Colonic mucosa (tissue), 4 donors: ENCODE measurements around the gene FAM83C. TPM values are rescaled to one million over a fixed set of nuclear protein-coding genes. Genes with fewer than 3 reads are reported as not detected.

Source experiments
- DNase-seq: peaks from one replicate; pipeline ENCODE4 v3.0.0-alpha.2; 2020
- H3K27ac ChIP-seq: fragments of 200-600 bp; one replicate; pipeline ENCODE4 v1.8.0; 2021
- H3K27me3 ChIP-seq: fragments of 200-600 bp; one replicate; pipeline ENCODE4 v1.8.0; 2021
- H3K36me3 ChIP-seq: fragments of 200-600 bp; one replicate; pipeline ENCODE4 v1.8.0; 2021
- H3K4me1 ChIP-seq: fragments of 200-600 bp; one replicate; pipeline ENCODE4 v1.8.0; 2021; ENCODE audit warnings: mild to moderate bottlenecking
- H3K4me3 ChIP-seq: fragments of 200-600 bp; one replicate; pipeline ENCODE4 v1.8.0; 2021
- H3K9ac ChIP-seq, 2 donors: one replicate each; pipeline ENCODE4 v1.7.0; 2013; ENCODE audit warnings: control low read depth in 2 of 2, low read depth in 2 of 2, low read length in 2 of 2
- H3K9me3 ChIP-seq: fragments of 200-600 bp; one replicate; pipeline ENCODE4 v1.8.0; 2021
- CTCF ChIP-seq: fragments of 200-600 bp; IDR thresholded peaks from one replicate; pipeline ENCODE4 v1.8.0; 2022; ENCODE audit warnings: antibody characterized with exemption, mild to moderate bottlenecking
- intact Hi-C: fragments of 100-400 bp; cut with DNase I; formaldehyde crosslinking; loops from one replicate; pipeline ENCODE4 v1.14.1; 2022
- total RNA-seq, 2 donors: library from RNA; stranded (reverse); fragmentation: NEBNext Ultra II Directional in 1 of 2; extraction: Animal tissue kit (Norgen Biotek cat#: 25700) in 1 of 2; gene quantifications; one replicate each; pipeline ENCODE4 v1.2.1, GENCODE V29; 2021
- donor health status: healthy.
- donor health status: DM: no; HTN: no; CAD: no.
- donor health status: DM: no; HTN: no; CAD: no.

FAM83C gene
- total RNA-seq, 2 donors from 2014 or later, result 0.45 TPM; not detected in 1

- no peak overlapping the region for H3K9ac ChIP-seq
- no peak for DNase-seq
- intact Hi-C loops, result loop anchor here (5.0 kb wide), 1 partner anchor 133 kb away; no protein-coding TSS in a partner anchor
- no peak for TF ChIP-seq CTCF
- no peaks in the 10 kb centered on the region for H3K27me3 ChIP-seq
- H3K36me3 ChIP-seq, result no peaks in the 10 kb centered on the region
- no peak overlapping the region for H3K27ac ChIP-seq
- no peak overlapping the region for H3K4me3 ChIP-seq
- H3K9me3 ChIP-seq, result no peaks in the 10 kb centered on the region
- no peaks in the 10 kb centered on the region for H3K4me1 ChIP-seq
Measured at GRCh38 chr20:35299780-35300179, 7.6 kb upstream of the FAM83C start.

GRCh38 chr20:35298264-35298663 lies 6.0 kb upstream of the FAM83C start:
- H3K9me3 ChIP-seq, result no peaks in the 10 kb centered on the region
- no peak overlapping the region for H3K4me3 ChIP-seq
- intact Hi-C loops, result no loop called here
- H3K4me1 ChIP-seq, result no peaks in the 10 kb centered on the region
- TF ChIP-seq CTCF, result no peak
- no peak for DNase-seq
- no peak overlapping the region for H3K27ac ChIP-seq
- no peak overlapping the region for H3K9ac ChIP-seq
- no peaks in the 10 kb centered on the region for H3K27me3 ChIP-seq
- H3K36me3 ChIP-seq, result no peaks in the 10 kb centered on the region

DNA sequence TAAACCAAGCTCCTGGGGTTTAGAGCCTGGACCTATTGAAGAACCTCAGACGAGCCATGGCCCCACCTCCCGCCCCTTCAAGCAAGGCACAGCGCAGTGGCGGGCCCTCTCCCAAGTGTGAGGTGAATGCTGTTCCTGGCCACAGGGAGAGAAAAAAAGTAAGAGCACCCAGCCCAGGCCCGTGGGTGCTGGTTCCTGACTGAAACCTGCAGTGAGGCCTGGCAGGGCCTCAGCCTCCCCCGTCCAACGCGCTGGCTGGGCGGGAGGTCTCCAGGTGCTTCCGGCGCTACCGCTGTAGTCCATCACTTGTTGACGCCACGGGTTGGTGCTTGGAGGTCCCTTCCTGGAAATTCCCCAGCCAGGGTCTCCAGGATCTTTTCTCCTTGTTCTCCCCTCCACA lies 5.5 kb upstream of the FAM83C start:
- intact Hi-C loops, result no loop called here

GRCh38 chr20:35297155-35297554 lies 4.9 kb upstream of the FAM83C start:
- no peak overlapping the region for H3K9ac ChIP-seq
- intact Hi-C loops, result no loop called here
- H3K27ac ChIP-seq, result no peak overlapping the region

More for the DNA sequence above, 5.5 kb upstream of the FAM83C start:
- no peak overlapping the region for H3K27ac ChIP-seq
- H3K27me3 ChIP-seq, result no peaks in the 10 kb centered on the region
- no peak for TF ChIP-seq CTCF
- no peaks in the 10 kb centered on the region for H3K36me3 ChIP-seq
- H3K4me1 ChIP-seq, result no peaks in the 10 kb centered on the region
- no peak overlapping the region for H3K4me3 ChIP-seq
- H3K9ac ChIP-seq, result no peak overlapping the region
- no peak for DNase-seq
- H3K9me3 ChIP-seq, result no peaks in the 10 kb centered on the region

GRCh38 chr20:35296101-35296554 lies 3.9 kb upstream of the FAM83C start:
- Histone ChIP-seq H3K27me3 (no peaks in the 10 kb centered on the region), H3K4me3 (no peak overlapping the region), H3K36me3 (no peaks in the 10 kb centered on the region), H3K9me3 (no peaks in the 10 kb centered on the region), H3K9ac (no peak overlapping the region), H3K27ac (no peak overlapping the region), H3K4me1 (no peaks in the 10 kb centered on the region)
- no peak for DNase-seq
- no peak for TF ChIP-seq CTCF
- intact Hi-C loops, result no loop called here

More at GRCh38 chr20:35297155-35297554, 4.9 kb upstream of the FAM83C start:
- Histone ChIP-seq H3K9me3 (no peaks in the 10 kb centered on the region), H3K36me3 (no peaks in the 10 kb centered on the region), H3K4me1 (no peaks in the 10 kb centered on the region), H3K27me3 (no peaks in the 10 kb centered on the region), H3K4me3 (no peak overlapping the region)
- no peak for DNase-seq
- no peak for TF ChIP-seq CTCF
